RPMI7951 (cell line): ENCODE measurements around the gene RUNX3. TPM values are rescaled to one million over a fixed set of nuclear protein-coding genes. Genes with fewer than 3 reads are reported as not detected.

Experiments used
- DNase-seq: peaks from one replicate; pipeline ENCODE4 v3.0.0-alpha.2; 2012; ENCODE audit warnings: low read depth
- total RNA-seq: library from RNA; depleted of rRNA; stranded (reverse); fragments of >200 nt; shearing (Covaris generic); gene quantifications from 2 replicates; pipeline ENCODE4 v1.2.3, GENCODE V29; 2014

Gene RUNX3
- total RNA-seq, 1 experiment from 2014 or later: 9.5 TPM

DNA sequence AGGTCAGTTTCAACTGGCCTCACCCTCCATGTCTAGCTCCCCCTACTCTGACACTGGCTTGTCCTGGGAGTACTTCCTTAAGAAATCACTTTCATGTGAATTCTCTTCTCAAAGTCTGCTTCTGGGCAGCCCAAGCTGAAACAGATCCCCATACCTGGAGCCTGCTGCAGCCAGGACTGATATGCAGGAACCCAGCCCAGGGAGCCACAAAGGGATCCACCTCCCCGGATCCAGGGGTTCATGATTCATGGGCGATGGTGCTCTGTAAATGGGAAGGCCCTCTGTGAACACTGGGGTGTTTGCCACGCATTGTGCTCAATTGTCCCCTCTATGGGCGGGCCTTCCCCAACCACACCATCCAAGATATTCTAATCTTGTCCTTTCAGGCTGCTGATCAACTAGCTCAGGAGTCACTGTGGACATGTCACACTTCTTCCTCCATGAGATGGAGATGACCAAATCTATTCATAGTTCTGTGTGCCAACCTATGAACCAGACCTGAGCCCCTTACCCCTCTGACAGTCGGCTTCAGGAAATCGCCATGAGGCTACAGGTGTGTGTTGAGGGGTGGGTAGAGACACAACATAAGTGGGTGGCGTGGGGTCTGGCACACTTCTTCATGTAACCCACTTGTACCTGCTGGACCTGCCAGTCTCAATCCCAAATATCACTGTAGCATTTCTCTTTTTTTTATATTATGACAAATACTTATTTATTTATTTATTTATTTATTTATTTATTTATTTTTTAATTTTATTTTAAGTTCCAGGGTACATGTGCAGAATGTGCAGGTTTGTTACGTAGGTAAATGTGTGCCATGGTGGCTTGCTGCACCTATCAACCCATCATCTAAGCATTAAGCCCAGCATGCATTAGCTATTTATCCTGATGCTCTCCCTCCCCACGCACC is 41.8 kb downstream of the RUNX3 start:
- DNase-seq: no peak

DNA sequence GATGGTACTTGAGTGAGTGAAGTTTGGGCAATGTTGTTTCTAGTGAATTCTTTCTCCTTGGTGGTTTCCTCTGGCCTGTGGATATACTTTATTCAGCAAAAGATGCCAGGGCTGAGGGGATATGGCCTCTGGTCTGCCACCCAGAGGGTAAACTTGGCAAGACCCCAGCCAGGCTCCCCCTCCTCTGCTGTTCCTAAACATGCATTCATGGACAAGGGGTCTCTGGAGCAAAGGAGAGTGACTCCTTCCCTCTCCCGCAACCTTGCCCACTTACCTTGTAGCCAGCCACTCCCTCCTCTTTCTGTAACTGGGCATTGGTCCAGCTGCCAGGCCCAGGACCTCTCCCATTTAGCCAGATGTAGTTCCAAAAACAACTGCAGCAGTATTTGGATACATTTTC is 43.8 kb downstream of the RUNX3 start:
- no peak for DNase-seq

DNA sequence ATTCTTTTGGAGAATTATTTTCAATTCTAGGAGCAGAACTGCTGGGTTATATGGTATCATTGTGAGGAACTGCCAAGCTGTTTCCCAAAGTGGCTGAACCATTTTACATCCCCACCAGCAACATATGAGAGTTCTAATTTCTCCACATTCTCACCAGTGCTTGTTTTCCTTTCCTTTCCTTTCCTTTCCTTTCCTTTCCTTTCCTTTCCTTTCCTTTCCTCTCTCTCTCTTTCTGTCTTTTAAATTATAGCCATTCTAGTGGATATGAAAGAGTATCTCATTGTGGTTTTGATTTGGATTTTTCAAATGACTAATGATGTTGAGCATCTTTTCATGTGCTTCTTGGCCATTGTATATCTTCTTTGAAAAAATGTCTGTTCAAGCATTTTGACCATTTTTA is 45.3 kb downstream of the RUNX3 start:
- DNase-seq: no peak

DNA sequence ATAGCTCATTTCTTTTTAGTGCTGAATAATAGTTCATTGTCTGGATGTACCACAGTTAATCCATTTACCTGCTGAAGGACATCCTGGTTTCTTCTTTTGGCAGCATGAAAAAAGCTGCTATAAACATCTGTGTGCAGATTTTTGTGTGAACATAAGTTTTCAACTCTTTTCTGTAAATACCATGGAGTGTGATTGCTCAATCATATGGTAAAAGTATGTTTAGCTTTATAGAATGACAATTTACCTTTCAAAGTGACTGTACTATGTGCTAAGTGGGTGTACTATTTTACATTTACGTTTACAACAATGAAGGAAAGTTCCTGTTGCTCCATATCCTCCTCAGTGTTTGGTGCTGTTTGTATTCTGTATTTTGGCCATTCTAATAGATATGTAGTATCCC is 49.0 kb downstream of the RUNX3 start:
- no peak for DNase-seq

DNA sequence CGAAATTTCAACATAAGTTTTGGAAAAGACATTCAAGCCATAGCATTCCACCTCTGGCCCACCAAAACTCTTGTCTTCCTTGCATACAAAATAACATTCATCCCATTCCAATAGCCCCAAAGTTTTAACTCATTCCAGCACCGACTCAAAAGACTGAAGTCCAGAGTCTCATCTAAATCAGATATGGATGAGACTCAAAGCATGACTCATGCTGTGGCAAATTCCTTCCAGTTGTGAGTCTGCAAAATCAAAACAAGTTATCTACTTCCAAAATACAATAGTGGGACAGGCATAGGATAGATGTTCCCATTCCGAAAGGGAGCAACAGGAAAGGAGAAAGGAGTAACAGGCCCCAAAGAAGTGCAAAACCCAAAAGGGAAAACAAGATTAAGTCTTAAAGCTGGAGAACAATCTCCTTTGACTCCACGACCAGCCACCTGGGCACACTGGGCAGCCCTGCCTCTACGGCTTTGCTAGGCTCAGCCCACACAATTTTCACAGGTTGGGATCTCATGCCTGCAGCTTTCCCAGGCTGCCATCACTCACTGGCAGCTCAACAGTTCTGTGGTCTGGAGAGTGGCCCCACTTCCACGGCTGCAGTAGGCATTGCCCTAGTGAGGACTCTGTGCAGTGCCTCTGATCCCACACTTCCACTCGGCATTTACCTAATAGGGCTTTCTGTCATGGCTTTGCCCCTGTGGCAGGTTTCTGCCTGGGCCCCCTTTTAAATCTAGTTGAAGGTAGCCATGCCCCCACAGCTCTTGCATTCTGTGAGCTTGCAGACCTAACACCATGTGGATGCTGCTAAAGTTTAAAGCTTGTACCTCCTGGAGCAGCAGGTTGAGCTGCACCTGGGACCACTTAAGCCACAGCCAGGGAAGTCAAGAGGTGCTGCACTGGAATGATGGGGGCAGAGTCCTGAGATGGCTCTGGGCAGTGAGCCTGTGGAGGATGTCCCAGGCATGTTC is 51.0 kb downstream of the RUNX3 start:
- DNase-seq: peak; percentile 79

DNA sequence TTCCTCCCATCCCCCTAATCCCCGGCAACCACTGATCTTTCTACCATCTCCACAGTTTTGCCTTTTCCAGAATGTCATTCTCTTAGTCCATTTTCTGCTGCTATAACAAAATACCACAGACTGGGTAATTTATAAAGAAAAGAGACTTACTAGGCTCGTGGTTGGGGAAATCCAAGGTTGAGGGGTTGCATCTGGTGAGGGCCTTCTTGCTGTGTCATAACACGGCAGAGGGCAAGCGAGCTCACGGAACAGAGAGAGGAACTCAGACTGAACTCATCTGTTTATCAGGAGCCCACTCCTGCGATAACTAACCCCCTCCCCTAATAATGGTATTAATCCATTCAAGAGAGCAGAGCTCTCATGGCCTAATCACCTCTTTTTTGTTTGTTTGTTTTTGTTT is 52.0 kb downstream of the RUNX3 start:
- no peak for DNase-seq

DNA sequence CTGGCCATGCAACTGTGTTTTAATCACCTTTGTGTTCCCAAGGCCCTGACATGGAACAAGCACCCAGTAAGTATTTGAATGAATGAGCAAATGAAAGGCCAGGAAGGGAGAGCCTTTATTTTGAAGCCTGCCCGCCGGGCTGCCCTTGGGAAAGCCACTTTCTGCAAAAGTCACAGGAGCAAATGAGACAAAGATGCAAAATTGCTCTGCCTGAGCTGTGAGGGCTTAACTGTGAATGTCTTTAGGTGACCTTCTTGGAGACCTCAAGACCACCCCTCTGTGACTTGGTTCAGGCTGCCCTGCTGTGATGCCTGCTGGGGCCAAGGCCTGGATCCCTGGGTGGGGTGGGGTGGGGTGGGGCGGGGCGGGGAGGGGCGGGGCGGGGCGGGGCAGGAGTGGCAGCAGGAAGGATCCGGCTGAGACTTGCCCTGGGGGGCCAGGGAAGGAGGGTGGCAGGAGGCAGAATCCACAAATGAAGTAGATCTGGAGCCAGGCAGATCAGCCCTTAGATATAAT is 54.0 kb downstream of the RUNX3 start:
- peak; percentile 29 for DNase-seq

DNA sequence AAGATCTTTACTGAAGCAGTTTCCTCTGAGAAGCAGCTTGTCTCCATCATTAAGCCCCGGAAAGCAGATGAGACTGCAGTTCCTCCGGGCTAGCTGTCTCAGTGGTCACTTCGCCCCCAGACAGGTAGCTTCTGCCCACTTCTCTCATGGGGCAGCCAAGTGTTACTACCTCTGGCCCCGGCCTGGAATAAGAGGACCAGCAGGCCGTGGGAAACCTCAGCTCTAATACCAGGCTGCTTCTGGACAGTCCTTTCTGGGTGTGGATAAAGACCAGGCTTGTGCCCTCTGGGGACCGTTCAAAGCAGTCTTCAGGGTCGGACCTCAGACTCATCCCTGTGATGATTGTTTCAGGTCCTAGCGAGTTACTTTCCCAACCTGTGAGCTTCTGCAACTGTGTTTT is 54.8 kb downstream of the RUNX3 start:
- DNase-seq: no peak

DNA sequence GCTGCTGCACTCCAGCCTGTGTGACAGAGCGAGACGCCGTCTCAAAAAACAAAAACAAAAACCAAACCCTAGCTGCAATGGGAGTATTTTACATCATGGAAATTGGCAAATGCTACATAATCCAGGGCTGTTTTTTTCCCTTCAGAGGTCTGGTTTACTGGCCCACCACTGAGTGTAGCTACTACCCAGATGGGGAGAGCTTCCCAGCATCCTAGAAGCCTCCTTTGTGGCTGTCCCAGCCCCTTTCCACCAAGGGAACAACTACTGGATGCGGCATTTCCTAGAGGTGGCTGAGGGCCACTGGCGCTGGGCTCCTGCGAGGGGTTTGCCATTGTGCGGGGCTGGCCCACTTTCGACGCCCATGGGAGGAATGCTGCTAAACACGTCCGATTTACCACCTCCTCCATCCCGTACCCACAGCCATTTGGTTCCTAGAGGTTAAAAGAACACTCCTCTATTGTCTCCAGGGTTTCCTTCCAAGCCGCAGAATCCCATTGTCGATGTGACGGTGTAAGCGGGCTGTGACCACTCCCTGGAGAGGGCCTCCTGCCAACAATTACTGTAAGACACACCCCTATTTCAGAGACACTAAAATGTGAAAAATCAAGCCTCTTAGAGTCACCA is 55.4 kb downstream of the RUNX3 start:
- no peak for DNase-seq

DNA sequence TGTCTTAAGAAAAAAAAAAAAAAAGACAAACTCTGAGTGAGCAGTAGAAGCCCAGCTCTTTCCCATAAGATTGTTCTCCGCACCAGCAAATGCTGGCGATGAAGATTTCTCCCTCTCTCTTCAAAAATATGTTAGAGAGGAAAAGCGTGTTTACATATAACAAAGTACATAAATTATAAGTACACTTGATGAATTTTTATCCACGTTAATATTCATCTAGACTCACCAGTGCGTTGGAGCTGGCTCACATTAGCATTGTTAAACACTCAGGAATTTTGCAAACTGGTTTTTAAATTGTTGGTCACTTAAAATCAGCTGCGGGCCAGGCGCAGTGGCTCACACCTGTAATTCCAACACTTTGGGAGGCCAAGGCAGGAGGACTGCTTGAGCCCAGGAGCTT is 56.0 kb downstream of the RUNX3 start:
- no peak for DNase-seq

DNA sequence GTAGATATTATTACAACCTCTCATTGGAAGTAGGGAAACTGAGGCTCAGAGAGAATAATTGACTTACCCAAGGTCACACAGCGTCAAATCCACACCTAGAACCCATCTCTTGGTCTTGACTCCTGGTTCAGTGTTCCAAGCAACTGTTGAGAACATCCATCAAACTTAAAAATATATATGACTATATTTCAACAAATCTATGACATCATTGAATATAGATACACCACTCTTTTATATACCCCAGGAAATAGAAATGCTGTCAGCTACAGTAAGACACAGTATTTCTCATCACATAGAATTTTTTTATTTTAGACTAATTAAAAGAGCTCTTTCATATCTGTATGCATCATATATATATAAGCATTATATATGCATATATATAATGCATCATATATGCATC is 56.9 kb downstream of the RUNX3 start:
- no peak for DNase-seq

DNA sequence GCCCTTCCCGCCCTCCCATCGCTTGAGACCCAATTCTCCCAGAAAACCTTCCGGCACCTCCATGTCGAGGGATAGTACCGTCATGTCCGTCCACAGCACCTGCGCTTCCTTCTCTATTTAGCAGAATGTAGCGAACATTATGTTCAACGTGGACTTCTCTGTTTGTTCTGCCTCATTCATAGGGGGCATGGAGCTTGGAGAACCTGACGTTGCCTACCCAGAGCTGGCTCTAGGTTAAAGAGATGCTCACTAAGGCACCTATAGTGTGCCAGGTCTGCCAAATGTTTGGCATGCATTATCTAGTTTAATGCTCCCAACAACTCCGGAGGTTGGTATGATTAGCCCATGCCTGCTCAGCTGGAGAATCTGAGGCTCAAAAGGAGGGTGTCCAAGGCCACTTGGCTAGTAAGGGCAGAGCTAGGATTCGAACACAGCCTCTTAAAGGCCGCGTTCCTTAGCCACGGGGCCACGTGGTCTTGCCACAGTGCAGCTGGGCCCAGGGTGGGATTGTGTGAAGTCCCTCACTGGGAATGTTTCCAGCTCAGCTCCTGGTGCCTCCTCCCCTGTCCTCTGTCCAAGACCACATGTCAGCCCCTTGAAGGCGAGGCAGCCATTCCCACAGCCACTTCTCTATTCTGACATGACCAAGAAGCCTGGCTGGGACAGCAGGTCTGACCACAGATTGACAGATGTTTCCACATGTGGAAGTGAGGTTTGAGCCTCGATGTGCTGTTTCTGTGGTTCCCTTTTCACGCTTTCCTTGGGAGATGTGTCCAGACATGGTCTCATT is 57.8 kb downstream of the RUNX3 start:
- no peak for DNase-seq

DNA sequence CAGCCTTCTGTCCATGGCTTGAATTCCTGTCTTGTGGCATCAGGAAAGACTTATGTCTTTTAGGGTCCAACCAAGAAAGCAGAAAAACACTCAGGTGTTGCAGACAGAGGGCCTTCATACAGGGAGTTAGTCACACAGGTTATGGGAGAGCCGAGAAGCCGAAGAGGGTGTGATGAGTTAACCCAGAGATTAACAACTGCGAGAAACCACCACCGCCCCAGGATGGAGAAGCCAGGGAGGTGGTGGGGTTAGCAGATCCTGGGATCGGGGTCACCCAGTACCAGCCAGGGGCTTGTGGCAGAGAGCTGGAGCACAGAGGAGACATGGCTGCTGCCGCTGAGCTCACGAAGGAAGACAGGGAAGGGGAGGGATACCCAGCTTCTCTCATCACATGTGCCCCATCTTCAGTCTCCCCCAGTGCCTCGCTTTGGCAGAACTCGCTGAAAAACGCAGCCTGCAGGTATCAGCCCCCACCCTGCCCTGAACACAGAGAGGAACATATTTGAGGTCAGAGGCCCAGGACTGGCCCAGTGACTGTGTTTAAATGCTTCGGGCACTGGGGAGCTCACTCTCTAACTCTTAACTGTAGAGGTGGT is 58.7 kb downstream of the RUNX3 start:
- DNase-seq: no peak

DNA sequence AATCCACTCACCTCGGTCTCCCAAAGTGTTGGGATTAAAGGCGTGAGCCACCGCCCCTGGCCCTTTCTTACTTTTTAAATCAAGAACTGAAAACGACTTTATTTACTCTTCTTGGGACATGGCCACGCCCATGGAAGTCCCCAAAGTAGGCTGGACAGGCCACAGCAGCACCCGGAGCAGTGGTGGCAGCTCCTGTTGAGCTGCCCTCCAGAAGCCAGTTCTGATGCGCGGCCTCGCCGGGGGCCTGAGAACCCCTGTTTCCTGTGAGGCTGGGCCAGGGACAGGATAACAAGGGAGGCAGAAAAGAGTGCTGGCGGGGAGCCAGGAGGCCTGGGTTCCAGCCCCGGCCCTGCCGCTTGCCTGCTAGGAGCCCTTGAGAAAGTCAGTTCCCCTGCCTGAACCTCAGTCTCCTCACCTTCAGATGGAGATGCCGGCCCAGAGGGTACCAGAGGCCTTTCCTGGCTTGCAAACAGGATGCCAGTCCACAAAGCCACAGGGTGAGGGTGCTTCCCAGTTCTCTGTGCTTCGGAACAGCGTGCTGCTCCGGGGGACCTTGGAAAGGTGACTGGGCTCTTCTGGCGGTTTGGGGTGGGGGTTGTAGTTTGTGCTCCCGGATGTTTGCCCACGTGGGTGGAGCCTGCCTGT is 59.4 kb downstream of the RUNX3 start:
- no peak for DNase-seq

DNA sequence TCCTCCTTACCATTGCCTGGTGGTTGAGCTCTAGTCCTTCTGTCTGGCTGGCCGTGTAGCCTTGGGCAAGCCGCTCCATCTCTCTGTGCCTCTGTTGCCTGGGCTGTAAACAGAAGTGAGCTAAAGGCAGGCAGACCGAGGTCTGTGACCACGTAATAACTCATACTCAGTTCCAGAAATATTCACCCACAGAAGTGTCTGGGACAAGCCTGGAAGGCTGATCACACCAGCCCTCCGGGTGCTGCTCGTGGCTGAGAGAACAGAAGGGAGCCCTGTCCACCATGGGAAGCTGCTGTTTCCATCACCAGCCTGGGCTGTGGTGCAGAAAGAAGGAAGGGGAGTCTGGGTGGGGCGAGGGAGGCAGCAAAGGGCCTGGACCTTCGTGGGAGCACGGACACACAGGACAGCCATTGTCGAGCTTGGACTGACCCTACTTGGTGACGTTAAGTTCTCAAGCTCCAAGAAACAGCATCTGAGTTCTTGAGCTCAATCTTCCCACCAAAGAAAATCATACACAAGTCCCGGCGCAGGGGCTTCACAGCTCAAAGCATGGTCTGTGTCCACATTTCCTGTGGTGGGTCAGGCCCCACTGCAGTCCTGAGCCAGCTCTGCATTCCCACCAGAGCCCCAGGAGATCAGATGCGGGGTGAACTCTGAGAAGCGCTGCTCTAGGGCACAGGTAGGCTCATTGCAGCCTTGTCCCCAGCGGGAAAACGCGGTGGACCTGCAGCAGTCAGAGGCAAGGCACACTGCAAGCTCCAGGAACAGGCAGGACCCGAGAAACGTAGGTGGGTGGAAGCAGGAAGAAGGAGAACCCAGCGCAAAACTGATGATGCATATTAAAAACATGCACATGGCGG is 61.8 kb downstream of the RUNX3 start:
- no peak for DNase-seq

DNA sequence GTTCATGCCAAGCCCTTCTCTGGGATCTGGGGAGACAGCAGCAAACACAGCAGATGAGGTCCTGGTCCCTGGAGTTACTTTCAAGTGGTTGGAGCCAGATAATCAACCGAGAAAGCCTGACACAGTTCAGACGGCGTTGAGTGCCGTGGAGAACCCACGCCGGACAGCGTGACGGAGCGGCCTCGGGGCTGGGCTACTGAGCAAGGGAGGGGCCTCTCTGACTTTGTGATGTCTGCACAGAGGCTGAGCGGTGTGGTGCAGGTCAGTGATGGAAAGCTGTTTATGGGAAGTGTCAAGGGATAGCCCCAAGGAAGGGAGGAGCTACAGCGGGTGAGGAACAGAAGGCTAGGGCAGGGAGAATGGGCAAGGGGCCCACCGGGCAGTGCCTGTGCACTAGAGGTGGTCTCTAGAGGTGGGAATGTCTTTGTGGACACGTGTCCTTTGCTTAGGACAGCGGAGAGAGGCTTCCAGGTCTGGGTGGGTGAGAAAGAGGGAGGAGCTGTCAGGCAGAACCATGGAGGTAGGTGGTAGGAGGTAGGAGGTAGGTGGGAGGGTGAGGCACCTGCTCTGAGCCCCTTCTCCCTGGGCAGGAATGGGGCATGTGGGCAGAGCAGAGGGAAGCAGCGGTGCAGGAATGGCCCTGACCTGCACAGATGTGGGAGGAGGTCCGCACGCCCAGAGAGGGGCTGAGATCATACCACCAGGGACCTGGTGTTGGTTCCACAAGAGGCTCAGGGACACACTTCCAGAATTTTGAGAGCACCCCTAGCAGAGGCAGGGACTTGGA is 62.8 kb downstream of the RUNX3 start:
- DNase-seq: no peak

DNA sequence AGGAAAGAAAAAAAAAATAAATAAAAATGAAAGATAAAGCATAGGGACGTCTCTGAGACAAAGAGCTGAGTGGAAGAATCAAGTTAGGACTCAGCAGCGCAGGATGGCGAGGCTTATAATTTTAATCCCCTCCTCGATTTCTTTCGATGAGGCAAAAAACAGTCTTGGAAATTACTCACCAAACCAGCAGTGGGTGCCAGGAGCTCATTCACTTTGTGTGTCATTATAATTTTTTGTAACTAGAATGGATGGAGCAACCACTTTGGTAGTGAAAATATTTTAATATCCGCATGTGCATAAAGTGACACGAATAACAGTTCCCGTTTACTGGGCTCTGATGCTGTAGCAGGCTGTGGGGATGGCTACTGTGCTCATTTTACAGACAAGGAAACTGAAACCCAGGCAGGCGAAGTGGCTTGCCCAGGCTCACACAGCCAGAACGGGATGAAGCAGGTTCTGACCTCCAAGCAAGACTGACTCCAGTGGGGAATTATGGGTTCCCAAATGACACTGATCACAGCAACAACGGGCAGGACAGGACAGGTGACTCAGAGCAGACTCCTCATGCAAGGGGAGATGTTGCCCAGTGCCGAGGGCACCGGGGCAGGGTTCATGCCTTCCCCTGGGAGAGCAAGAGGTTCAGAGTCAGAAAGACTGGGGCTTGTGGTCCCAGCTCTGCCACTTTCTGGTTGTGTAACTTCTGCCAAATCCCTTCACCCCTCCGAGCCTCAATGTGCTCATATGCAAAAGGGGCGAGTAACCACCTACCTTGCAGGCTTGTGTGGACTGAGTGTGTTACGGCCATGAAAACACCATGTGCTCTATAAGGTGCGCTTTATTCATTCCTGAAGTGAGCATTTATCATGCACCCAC is 63.6 kb downstream of the RUNX3 start:
- DNase-seq: no peak
